Eye (tissue), 1 donor: ENCODE measurements around the gene ZDHHC12.

Experiments used
- DNase-seq: peaks from one replicate; pipeline ENCODE4 v3.0.0-alpha.2; 2015

The ZDHHC12 gene

DNA sequence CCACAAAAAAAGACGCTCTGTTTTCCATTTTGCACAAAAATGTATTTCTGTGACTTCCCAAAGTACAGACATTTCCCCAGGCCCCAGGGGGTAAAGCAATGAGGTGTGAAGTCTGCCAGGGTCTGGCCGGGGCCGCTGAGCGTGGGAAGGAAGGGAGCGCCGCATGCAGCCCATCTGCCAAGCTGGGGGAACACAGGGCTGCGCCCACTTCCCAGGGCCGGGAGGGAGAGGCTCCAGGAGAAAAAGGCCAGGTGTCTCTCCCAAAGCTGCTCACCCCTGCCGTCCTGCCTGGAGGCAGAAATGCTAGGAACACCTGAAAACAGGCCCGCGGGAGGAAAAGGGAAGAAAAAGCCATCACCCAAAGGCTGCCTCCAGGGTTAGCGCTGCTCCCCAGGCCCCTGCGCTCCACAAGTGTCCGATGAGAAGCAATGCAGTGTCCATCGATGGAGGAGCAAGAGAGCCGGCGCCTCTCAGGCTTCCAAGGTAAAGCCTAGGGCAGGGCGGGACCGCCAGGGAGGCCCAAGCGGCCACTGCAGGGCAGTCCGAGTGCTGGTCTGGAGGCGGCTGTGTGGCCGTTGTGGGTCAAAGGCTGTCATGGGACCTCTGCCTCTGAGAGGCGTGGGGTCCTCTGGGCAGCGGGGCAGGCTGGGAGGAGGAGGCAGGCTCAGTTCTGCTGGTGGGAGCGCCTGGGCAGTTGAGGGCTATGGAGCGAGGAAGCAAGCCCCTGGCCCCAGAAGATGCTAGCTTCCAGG lies 6.0 kb upstream of the ZDHHC12 start:
- DNase-seq, result no peak

DNA sequence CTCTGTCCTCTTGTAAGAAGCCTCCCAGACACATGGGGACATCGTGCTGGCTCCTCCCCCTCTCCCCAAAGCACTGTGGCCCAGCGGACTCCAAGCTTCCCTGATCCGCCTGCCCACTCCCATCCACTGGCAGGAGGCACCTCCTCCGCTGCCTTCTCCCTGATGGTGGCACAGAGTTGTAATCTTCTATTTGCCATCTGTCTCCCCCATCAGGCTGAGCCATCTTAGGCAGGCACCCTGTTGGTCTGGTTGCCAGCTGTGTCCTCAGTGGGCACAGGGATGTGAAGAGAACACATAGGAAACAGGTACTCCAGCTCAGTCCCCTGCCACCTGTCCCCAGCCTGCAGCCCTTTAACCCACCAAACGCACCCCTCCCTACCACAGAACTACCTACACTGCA lies 5.4 kb upstream of the ZDHHC12 start:
- no peak for DNase-seq

DNA sequence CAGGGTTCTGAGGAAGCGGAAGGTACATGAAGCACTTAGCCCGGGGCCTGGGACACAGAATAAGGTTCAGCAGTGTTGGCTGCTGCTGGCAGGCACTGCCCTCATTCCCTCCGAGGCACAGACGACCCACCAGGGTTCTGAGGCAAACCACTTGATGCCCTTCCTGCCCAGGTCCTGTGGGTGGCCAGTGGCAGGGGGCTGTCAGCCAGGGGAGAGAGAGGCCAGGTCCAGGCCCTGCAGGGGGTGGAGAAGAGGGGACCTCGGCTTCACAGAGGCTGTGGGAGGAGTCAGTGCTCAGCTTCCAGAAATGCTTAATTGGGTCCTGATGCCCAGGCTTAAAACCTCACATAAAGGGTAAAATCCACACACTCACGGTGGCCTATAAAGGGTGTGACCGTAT lies 4.4 kb upstream of the ZDHHC12 start:
- no peak for DNase-seq

DNA sequence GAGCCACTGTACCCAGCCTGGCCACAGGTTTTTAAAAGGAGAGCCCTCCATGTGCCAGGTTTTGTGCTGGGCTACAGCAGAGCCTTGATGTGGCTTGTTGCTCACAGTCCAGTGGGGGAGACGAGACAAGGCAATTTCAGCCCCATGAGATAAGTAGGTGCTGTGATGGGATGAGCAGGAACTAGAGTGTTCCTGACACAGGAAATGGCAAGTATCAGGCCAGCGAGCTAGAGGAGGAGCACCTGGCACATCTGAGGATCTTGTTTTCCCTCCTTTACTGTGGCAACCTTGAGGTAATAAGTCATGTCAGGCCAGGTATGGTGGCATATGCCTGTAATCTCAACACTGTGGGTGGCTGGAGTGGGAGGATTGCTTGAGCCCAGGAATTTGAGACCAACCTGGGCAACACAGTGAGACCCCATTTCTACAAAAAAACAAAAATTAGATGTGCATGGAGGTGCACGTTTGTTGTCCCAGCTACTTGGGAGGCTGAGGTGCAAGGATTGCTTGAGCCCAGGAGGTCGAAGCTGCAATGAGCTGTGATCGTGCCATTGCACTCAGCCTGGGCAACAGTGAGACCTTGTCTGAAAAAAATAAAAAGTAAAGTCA lies 3.8 kb upstream of the ZDHHC12 start:
- no peak for DNase-seq

DNA sequence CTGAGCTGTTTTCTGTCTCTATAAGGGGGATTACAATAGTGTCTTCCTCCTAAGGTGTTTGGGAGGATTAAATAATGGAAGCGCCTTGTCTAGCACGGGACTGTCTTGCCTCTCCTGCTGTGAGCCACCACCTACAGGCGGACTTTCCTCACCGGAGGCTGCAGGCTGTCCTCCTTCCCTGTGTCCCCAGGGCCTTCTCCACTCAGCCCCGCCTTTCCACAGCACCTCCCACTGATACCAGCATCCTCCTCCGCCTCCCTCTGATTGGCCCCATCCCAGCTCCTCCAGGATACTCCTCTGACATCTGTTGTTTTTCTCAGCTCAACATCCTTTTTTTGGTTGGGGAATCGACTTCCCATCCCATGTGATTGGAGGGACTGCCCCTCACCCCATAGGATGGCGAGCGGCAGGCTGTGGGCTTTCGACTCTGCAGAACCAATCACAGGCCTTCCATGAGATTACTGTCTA lies 851 bp upstream of the ZDHHC12 start:
- DNase-seq, result peak; percentile 53

DNA sequence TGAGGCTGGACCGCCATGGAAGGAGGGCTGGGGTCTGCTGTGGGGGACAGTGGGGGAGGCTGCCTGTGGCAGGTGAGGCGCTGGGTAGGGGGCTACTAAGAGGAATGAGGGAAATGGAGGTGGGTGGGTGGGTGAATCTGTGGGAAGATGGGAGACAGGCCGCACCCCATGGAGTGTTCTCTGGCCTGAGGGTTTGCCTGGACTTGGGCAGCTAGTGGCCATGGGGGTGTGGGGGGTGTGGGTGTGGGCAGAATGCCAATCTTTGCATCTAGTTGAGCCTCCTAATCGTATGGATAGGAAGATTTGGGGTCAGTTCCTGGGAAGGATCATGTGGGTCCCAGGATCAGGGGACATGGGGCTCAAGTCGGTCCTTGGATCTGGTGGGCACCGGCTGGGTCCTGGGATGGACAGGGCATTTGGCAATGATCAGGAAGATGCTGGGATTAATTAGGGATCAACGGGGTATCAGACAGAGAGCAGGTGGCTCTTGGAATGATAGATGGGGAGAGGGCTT lies 518 bp downstream of the ZDHHC12 start:
- DNase-seq, result no peak

DNA sequence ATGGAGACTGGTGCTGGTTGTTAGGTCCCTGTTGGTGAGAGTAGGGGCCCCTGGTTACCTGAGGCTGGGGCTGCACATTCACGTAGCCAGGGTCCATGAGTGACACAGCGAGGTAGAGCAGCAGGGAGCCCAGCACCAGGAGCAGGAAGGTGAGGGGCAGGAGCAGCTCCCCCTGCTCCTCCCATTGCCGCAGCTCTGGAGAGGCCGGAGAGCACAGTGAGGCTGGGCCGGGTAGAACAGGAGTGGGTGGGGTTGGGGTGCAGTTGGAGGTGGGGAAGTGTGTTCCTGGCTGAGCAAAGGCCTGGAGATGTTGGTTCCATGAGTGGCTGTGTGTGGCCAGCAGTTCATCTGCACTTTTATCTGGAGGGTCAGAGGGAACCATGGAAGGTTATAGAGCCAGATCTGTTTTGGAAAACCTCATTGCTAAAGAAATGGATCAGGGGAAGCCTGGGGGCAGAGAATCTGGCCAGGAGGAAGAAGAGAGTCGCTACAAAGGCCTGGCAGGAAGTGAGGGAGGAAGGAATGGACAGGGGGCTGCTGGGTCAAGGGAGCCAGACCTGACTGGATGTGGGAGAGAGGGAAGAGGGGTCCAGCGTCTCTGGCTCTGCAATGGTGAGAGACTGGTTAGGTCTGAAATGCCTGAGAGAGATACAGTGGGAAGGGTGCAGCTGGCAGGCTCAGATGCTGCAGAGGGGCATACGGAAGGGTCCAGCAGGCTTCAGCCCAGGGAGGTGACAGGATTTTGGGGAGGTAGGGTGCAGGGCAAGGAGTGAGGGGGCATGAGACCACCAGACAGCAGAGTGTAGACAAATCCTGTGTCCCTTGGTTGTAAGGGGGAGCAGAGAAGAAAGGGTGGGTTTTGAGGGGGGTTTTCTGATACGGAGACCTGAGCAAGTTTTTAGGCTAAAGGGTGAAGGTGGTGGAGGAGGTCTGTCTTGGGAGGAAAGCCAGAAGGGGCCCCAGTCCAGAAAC lies 1.3 kb downstream of the ZDHHC12 start:
- no peak for DNase-seq

DNA sequence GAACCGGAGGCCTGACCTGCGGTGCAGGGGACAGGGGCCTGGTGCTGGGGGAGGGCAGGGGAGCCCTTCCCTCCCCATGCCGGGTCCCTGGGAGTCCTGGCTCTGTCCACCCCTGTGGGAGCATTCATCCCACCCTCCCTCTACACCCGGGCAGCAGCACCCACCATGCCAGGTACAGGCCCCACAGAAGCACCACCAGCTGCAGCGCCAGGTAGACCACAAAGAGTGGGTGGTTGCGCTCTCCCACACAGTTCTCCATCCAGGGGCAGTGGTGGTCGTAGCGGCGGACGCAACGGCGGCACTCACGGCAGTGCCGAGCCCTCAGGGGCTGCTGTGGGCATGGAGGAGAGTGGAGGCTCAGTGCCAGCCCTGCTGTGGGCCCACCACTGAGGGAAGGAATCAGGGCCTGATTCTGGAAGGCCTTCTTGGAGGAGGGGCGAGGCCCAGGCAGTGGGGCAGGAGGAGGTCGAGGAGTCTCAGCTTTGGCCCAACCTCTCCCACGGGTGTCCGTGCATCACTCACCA lies 2.4 kb downstream of the ZDHHC12 start:
- no peak for DNase-seq

DNA sequence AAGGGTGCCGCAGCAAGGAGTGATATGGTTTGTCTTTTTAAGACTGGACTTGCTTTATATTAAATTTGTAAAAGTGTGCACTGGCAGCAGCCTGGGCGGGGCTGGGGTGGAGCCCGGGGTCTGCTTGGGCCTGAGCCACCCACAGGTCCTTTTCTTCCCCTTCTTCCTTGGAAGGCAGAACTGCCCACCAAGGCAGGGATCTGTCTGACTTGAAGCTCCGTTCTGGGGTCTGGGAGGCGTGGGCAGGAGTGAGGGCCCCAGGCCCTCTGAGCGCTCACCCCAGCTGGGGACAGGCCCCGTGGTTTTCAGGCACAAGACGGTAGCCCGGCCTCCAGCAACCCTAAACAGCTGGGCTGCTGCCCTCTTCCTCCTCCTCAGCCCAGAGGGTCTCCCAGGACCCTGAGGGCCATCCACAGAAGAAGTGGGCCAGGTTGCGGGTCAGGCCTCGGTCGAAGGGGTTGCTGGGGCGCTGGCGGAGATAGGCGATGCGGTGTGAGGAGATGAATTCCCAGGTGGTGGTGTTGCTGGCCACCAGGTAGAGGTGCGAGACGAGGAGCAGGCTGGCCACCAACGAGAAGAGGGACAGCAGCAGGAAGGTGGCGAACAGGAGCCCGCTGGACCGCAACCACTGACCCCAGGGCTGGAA lies 3.0 kb downstream of the ZDHHC12 start:
- DNase-seq, result no peak

DNA sequence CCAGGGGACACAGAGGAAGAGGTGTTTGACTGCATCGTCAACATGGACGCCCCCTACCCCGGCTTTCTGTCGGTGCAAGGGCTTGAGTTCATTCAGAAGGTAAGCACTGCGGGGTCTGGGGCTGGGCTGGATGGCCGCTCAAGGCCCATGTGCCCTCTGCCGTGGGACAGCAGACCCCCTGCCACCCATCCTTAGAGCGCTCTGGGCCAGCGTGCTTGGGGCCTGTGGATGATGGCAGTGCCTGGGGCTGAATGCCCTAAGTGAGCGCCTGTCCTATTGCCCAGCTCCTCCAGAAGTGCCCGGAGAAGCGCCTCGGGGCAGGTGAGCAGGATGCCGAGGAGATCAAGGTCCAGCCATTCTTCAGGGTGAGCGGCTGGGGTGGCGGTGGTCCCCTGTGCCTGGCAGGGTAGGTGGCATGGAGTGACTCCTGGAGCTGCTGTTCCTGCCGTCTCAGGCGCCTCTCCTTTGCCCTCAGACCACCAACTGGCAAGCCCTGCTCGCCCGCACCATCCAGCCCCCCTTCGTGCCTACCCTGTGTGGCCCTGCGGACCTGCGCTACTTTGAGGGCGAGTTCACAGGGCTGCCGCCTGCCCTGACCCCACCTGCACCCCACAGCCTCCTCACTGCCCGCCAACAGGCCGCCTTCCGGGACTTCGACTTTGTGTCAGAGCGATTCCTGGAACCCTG lies 3.9 kb downstream of the ZDHHC12 start:
- DNase-seq, result no peak

DNA sequence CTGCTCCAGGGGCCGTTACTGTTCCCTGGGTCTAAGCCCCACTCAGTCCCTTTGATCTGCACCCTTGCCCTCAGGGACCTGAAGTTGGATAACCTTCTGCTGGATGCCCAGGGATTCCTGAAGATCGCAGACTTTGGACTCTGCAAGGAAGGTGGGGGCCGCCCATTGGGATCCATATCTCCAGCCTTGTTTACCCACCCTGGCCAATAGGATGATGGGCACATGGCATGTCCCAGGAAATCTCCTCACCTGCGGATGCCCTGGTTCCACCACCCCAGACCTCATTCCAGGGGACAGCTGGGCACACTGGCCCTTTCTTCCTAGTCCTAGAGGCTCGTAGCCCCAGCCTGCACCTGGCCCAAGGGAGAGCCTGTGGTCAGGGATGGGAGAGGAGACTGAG lies 5.5 kb downstream of the ZDHHC12 start:
- DNase-seq, result no peak

DNA sequence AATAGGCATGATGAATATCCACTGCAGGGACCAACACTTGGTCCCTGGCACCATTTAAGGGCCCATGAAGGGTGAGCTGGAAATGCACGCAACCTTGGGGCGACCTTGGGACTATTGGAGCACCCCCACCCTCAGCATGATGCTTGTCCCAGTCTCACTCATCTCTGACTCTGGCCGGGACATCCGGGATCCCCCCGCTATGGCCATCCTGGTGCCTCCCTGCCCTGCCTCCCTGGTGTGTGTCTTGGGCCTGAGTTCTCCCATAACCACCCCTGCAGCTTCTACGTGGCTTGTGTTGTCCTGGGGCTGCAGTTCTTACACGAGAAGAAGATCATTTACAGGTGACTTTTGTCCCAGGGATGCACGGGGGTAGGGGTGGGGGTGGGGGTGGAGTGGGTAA lies 5.9 kb downstream of the ZDHHC12 start:
- DNase-seq, result no peak

DNA sequence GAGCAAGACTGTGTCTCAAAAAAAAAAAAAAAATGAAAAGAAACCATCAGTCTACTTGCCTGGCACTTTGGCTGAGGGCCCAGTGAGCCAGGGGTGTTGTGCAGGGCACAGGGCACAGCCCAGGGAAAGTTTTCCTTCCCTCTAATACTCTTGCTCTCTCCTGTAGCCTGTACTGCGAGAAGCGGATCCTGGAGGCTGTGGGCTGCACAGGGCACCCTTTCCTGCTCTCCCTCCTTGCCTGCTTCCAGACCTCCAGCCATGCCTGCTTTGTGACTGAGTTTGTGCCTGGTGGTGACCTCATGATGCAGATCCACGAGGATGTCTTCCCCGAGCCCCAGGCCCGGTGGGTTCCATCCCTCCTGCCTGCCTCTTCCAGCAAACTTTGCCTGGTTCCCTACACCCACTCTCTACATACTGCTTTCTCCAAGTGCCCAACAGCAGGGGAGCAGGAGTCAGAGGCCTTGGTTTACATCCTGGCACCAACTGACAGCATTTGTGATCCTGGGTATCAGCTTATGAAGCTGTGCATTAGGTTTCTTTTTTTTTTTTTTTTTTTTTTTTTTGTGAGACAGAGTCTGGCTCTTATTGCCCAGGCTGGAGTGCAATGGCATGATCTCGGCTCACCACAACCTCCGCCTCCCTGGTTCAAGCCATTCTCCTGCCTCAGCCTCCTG lies 7.2 kb downstream of the ZDHHC12 start:
- DNase-seq, result no peak

DNA sequence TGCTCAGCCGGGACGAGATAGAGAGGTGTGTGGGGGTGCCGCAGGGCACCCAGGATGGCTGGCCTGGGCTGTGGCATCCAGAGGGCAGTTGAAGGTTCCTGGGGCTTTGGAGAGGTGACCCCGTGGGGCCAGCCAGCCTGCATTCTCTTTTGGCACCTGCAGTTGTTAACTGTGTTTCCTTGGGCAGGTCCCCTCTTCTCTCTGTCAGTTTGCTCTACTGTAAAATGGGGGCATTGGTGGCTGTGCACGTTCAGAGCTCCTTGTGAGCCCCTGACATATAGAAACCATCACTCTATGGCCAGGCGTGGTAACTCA lies 8.5 kb downstream of the ZDHHC12 start:
- no peak for DNase-seq

DNA sequence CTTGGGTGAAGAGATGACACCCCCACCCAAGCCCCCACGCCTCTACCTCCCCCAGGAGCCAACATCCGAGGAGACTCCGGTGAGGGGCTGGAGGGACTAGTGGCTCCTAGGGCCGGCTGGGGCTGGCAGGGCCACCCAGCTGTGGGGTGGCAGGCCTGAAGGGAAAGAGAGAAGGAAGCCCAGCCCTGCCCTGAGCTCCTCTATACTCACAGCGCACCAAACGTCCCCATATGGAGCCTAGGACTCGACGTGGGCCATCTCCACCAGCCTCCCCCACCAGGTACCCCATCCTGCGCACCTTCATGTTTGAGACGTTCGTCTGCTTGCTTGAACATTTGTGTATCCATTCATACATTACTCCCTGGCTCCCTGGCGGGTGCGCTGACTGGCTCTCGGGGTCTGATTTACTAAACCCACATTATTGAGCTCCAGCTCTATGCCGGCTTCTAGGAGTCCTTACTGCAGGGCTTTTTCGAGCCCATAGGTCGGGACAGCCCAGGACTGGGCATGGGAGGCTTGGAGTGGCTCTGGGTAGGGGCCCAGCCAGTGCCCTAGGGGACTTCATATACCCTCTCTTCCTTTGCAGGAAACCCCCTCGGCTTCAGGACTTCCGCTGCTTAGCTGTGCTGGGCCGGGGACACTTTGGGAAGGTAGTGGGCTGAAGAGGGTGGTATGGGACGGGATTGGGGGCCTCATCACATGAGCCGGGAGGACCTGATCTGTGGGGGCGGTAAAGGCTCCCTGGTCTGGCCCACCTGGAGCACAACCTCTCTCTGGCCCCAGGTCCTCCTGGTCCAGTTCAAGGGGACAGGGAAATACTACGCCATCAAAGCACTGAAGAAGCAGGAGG lies 9.1 kb downstream of the ZDHHC12 start:
- DNase-seq, result no peak

DNA sequence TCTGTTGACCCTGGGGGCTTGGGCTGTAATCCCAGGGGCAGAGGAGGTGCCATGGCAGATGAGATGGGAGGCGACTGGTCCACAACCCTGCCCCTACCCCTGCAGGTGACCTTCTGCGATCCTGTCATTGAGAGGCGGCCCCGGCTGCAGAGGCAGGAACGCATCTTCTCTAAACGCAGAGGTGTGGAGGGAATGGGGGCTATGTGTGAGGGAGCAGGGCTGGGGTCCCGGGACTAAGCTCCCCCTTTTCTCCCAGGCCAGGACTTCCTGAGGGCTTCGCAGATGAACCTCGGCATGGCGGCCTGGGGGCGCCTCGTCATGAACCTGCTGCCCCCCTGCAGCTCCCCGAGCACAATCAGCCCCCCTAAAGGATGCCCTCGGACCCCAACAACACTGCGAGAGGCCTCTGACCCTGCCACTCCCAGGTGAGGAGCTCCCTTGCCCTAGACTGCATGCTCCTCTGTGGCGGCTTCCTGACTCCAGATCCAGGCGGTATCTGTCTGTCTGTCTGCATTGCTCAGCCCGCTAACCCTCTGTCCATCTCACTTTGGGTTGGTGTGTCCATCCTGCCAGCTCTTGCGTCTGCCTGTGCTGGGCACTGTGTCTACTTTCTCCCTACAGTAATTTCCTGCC lies 9.9 kb downstream of the ZDHHC12 start:
- no peak for DNase-seq

DNA sequence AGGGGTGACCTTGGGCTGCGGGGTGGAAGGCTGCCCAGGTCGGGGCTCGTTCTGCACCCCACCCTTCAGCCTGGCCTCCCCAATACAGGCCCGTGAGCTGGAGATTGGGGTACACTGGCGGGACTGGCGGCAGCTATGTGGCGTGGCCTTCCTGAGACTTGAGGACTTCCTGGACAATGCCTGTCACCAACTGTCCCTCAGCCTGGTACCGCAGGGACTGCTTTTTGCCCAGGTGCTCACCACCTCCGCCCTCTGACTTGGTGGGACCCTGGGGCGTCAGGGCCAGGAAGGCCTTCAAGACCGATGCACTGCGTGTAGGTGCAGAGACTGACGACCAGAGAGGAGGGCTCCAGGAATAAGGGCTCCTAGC lies 10.5 kb downstream of the ZDHHC12 start:
- DNase-seq, result no peak

DNA sequence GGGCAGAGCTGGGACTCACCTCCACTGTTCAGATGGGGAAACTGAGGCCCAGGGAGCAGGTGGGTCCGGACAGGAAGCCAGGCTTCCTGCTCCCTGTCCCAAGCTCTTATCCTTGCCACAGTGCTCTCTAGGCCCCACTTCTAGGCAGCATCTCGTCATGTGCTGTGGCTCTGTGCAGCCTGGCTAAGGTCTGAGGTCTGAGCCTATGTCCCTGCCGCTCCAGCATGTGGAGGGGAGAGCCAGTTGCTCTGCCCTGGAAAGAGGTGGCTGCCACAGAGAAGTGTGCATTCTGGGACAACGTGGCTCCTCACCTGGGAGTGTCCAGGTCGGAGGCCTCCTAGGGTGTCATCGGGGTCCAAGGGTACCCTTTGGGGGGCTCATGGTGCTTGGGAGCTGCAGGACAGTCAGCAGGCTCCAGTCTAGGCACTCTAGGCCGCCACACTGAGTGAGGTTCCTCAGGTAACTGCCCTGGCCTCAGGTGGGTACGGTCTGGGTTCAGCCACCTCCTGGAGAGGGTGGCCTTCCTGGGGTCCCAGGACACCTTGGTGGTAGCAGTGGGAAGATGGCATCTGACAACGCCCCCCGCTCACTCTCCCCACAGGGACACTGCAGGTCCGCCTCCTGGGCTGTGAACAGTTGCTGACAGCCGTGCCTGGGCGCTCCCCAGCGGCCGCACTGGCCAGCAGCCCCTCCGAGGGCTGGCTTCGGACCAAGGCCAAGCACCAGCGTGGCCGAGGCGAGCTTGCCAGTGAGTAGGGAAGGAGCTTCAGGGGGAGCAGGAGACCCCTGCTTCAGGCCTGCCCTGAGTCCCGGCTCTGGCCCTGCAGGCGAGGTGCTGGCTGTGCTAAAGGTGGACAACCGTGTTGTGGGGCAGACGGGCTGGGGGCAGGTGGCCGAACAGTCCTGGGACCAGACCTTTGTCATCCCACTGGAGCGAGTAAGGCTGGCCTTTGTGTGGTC lies 11.2 kb downstream of the ZDHHC12 start:
- DNase-seq, result no peak

DNA sequence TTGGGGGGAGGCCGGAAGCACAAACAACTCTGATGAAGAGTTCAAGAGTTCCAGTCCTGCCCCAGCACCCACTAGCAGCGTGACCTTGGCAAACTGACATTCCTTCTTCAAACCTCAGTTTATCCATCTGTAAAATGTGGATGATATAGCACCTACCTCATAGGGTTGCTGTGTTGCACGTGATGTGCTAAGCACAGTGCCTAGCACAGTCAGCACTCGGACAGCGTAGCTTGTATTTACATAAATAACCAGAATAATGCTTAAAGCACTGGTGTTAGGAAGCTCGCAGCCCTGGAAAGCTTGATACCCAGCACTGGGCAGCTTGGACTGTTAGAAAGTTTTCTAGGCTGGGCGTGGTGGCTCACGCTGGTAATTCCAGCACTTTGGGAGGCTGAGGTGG lies 16.5 kb downstream of the ZDHHC12 start:
- DNase-seq, result no peak
